HEK293 (cell line): Measurements from ENCODE around the gene RCL1.

Source experiments
- FEZF1 ChIP-seq: fragments of 450-650 bp; formaldehyde crosslinking; IDR thresholded peaks from 2 replicates; pipeline ENCODE4 v1.5.1; 2016; ENCODE audit warnings: missing biosample characterization, missing genetic modification characterization
- REST ChIP-seq: fragments of 450-650 bp; formaldehyde crosslinking; IDR thresholded peaks from 2 replicates; pipeline ENCODE4 v1.5.1; 2016; ENCODE audit warnings: missing biosample characterization, missing genetic modification characterization
- SP7 ChIP-seq: fragments of 450-650 bp; formaldehyde crosslinking; IDR thresholded peaks from 2 replicates; pipeline ENCODE4 v1.5.1; 2016; ENCODE audit warnings: missing biosample characterization, missing genetic modification characterization
- ZNF830 ChIP-seq: fragments of 450-650 bp; IDR thresholded peaks from 2 replicates; pipeline ENCODE4 v1.5.0; 2018; ENCODE audit warnings: missing biosample characterization, missing genetic modification characterization, low read depth, mild to moderate bottlenecking, moderate library complexity

DNA sequence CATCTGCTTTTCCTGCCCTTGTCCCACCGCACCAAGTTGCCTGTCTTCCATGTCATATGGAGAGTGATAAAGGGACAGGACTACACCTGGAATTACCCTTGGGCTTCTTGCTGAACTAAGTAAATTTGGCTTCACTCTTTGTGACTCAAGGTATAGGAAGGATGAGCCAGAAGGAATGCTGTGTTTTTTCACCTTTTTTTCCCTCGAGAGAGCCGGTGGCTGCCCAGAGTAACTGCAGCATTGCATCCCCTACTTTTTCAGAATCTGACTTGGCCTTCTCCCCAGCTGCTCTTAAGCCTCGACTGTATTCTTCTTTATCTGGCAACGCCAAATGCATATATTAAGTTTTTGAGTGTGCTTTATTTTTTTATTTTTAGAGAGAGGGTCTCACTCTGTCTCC lies 38.4 kb downstream of the RCL1 start:
- TF ChIP-seq ZNF830 (tag by site-specific recombination) = no peak
- TF ChIP-seq SP7 (tag by site-specific recombination) = no peak
- no peak for TF ChIP-seq REST
- TF ChIP-seq FEZF1 (tag by site-specific recombination) = no peak
